Activated CD4-positive, alpha-beta T cell treated with anti-CD3 and anti-CD28 coated beads, Interleukin-2, amount 10 ng/mL, durations not matched to agents 7 days and 5 days (primary cell): ENCODE results near the gene CMC2. TPM values are rescaled to one million over a fixed set of nuclear protein-coding genes. Genes with fewer than 3 reads are reported as not detected.

Source experiments
- CTCF ChIA-PET: fragments of 350-600 bp; sonication (Branson Sonifier 250); formaldehyde crosslinking; loops from one replicate; lab custom pipeline; 2021; ENCODE audit warnings: antibody characterized with exemption; lab: Charles Lee
- POLR2A ChIA-PET: fragments of 350-600 bp; sonication (Branson Sonifier 250); formaldehyde crosslinking; loops from one replicate; lab custom pipeline; 2021; ENCODE audit warnings: antibody characterized with exemption; lab: Charles Lee
- DNase-seq: peaks from one replicate; pipeline ENCODE4 v3.0.0-alpha.2; 2020
- H3K27ac Mint-ChIP-seq: one replicate; pipeline ENCODE4 v1.8.0; 2021; ENCODE audit warnings: mild to moderate bottlenecking, moderate library complexity, mixed read lengths
- H3K27me3 Mint-ChIP-seq: one replicate; pipeline ENCODE4 v1.8.0; 2021; ENCODE audit warnings: mixed read lengths
- H3K36me3 Mint-ChIP-seq: one replicate; pipeline ENCODE4 v1.8.0; 2021; ENCODE audit warnings: low read depth, mixed read lengths
- H3K4me1 Mint-ChIP-seq: one replicate; pipeline ENCODE4 v1.8.0; 2021; ENCODE audit warnings: mixed read lengths
- H3K4me3 Mint-ChIP-seq: one replicate; pipeline ENCODE4 v1.8.0; 2021; ENCODE audit warnings: mild to moderate bottlenecking, moderate library complexity, mixed read lengths
- H3K9me3 Mint-ChIP-seq: one replicate; pipeline ENCODE4 v1.8.0; 2021; ENCODE audit warnings: mixed read lengths
- total RNA-seq, 2 experiments: library from RNA; stranded (reverse); gene quantifications; one replicate each; pipeline ENCODE4 v1.2.3, GENCODE V29; 2021

CMC2 gene
- total RNA-seq, 2 experiments from 2014 or later = 90.3 to 99.7 TPM

- DNase-seq = no peak
- ChIA-PET POLR2A (no interaction called here), CTCF (interaction anchor here (0.6 to 8.8 kb wide), 5 partner anchors 11 to 21 kb away, joined by 3 to 70 read pairs (median 3); partner anchors contain the start of genes ATMIN, CENPN and CMC2)
- H3K27me3 Mint-ChIP-seq = no peaks in the 10 kb centered on the region
- no peak overlapping the region for H3K4me3 Mint-ChIP-seq
- H3K36me3 Mint-ChIP-seq = peaks cover 61% of the 10 kb centered on the region
- H3K4me1 Mint-ChIP-seq = no peaks in the 10 kb centered on the region
- H3K27ac Mint-ChIP-seq = no peak overlapping the region
- no peaks in the 10 kb centered on the region for H3K9me3 Mint-ChIP-seq
Observed at GRCh38 chr16:81018496-81018895, 11.8 kb upstream of the CMC2 start.

DNA sequence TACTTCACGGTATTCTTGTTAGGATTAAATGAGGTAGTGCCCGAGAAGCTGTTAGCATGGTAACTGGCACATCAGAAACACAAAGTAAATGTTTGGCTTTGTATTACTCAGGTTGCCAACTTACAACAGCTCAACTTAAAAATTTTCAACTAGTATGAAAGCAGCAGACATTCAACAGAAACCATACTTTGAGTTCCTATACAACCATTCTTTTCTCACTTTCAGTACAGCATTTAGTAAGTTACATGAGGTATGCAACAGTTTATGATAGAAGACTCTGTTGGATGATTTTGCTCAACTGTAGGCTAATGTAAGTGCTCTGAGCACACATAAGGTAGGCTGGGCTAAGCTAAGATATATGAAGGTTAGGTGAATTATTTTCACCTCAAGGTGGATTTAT lies 8.0 kb upstream of the CMC2 start:
- Mint-ChIP-seq H3K27ac (no peak overlapping the region), H3K36me3 (peaks cover 61% of the 10 kb centered on the region), H3K27me3 (no peaks in the 10 kb centered on the region), H3K9me3 (no peaks in the 10 kb centered on the region), H3K4me1 (peaks cover 10% of the 10 kb centered on the region), H3K4me3 (no peak overlapping the region)
- POLR2A ChIA-PET = no interaction called here
- DNase-seq = no peak
- CTCF ChIA-PET = interaction anchor here (1.7 to 2.2 kb wide), 2 partner anchors 10 to 21 kb away, joined by 6 to 7 read pairs; partner anchors contain the start of gene ATMIN

- CTCF ChIA-PET = no interaction called here
- no peak overlapping the region for H3K27ac Mint-ChIP-seq
- no peak for DNase-seq
- POLR2A ChIA-PET = no interaction called here
- no peaks in the 10 kb centered on the region for H3K9me3 Mint-ChIP-seq
- no peaks in the 10 kb centered on the region for H3K27me3 Mint-ChIP-seq
- H3K4me3 Mint-ChIP-seq = no peak overlapping the region
- peaks cover 26% of the 10 kb centered on the region for H3K4me1 Mint-ChIP-seq
- H3K36me3 Mint-ChIP-seq = peaks cover 56% of the 10 kb centered on the region
Observed at GRCh38 chr16:81012974-81013373, 6.3 kb upstream of the CMC2 start.

- POLR2A ChIA-PET = no interaction called here
- H3K27ac Mint-ChIP-seq = peak overlapping the region; percentile 100
Observed at GRCh38 chr16:81008505-81008789, 1.8 kb upstream of the CMC2 start.

DNA sequence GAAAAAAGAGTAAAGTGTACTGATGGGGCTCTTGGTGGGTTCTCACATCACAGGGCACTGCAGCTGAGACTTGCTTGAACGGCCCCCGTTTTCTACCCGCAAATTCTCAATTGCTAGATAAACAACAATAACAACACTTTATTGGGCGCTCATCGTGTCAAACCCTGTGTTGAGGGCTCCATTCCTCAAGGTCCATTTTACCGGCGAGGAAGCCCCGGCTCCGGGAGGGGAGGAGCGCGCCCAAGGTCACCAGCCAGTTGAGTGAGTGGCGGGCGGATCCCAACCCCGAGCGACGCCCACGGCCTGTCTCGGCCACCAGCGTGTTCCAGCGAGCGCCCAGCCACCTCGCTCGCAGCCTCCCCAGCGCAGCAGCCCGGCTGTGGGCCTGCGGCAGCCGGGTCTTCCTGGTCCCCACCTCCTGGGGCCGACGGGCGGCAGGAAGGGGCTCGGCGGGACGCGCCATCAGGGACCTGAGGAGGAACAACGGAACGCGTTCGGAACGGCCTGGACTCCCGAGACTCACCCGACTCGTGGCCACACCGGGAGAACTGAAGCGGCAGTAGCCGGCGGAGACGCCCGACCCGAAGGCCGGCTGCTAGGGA lies 373 bp downstream of the CMC2 start:
- Mint-ChIP-seq H3K27ac (peak overlapping the region; percentile 100), H3K9me3 (no peaks in the 10 kb centered on the region), H3K4me1 (peaks cover 65% of the 10 kb centered on the region), H3K4me3 (peak overlapping the region; percentile 89), H3K36me3 (peaks cover 25% of the 10 kb centered on the region), H3K27me3 (no peaks in the 10 kb centered on the region)
- ChIA-PET CTCF (interaction anchor here (0.7 to 1.4 kb wide), 4 partner anchors 12 to 241 kb away, joined by 3 to 11 read pairs (median 3); partner anchors contain the start of gene ATMIN), POLR2A (interaction anchor here (1.0 kb wide), 1 partner anchor 71 kb away, joined by 3 read pairs; the partner anchor contains the start of gene C16orf46)
- DNase-seq = peak; percentile 77

More at GRCh38 chr16:81008505-81008789, 1.8 kb upstream of the CMC2 start:
- peak overlapping the region; percentile 89 for H3K4me3 Mint-ChIP-seq
- H3K9me3 Mint-ChIP-seq = no peaks in the 10 kb centered on the region
- CTCF ChIA-PET = no interaction called here
- peaks cover 54% of the 10 kb centered on the region for H3K4me1 Mint-ChIP-seq
- no peak for DNase-seq
- H3K27me3 Mint-ChIP-seq = no peaks in the 10 kb centered on the region
- H3K36me3 Mint-ChIP-seq = peaks cover 29% of the 10 kb centered on the region

DNA sequence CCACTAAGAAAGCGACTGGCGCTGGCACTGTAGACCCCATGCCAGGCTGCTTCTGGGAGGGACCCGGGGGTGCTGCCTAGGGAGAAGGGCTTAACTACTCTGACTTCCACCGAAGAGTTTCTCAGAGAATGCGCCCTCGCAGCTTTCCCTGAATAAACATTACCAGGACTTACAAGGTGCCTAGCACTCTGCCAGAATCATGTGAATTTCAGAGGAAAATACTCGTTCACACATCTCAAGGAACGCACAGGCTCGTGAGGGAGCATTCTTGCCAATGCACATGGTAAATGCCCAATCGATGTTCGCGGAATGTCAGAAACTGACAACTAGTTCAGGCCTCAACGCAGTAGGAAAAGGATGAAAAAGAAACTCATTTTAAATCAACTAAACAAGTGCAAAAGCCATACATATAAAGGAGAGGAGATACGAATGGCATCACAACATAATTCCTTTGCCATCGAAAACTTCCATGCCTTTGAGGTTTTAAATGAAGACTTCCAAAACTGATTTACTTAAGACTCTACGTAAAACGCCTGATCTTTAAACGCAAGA lies 999 bp downstream of the CMC2 start:
- Mint-ChIP-seq H3K4me3 (peak overlapping the region; percentile 89), H3K36me3 (peaks cover 20% of the 10 kb centered on the region), H3K4me1 (peaks cover 62% of the 10 kb centered on the region), H3K27ac (peak overlapping the region; percentile 100), H3K9me3 (no peaks in the 10 kb centered on the region), H3K27me3 (no peaks in the 10 kb centered on the region)
- ChIA-PET POLR2A (no interaction called here), CTCF (interaction anchor here (0.5 to 1.1 kb wide), 3 partner anchors 17 to 54 kb away, joined by 3 to 4 read pairs (median 3); no protein-coding TSS in a partner anchor)
- no peak for DNase-seq

DNA sequence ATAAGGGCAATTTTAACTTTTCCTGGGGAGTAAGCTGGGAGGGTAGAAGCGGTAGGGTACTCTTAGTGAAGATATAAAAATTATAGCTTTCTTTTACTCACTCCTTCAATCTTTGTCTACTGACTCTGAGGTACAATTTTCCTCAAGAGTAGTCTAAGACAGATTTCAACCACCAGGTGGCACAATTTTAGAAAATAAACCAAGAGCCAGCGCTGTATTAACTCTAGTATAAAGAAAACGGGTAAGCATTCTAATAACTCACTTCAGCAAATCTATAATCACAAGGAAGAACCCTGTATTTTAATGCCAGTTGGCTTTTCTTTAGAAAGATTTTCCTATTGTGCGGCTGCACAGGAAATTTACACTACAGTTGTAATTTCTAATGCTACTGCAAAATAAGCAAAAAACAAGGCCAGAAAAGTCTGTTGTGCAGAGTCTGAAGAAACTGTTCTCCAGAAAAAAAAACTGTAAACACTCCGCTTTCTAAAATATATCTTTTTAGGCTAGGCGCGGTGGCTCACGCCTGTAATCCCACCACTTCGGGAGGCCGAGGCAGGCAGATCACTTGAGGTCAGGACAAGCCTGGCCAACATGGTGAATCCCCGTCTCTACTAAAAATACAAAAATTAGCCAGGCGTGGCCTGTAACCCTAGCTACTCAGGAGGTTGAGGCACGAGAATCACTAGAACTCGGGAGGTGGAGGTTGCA lies 1.9 kb downstream of the CMC2 start:
- H3K4me1 Mint-ChIP-seq = peaks cover 64% of the 10 kb centered on the region
- no peaks in the 10 kb centered on the region for H3K9me3 Mint-ChIP-seq
- POLR2A ChIA-PET = no interaction called here

GRCh38 chr16:81003610-81004460 lies 2.9 kb downstream of the CMC2 start:
- peak overlapping the region; percentile 89 for H3K4me3 Mint-ChIP-seq
- H3K9me3 Mint-ChIP-seq = no peaks in the 10 kb centered on the region
- DNase-seq = no peak
- peaks cover 27% of the 10 kb centered on the region for H3K36me3 Mint-ChIP-seq
- H3K27ac Mint-ChIP-seq = peak overlapping the region; percentile 96
- H3K27me3 Mint-ChIP-seq = no peaks in the 10 kb centered on the region
- ChIA-PET POLR2A (no interaction called here), CTCF (interaction anchor here (0.8 to 2.3 kb wide), 8 partner anchors 11 to 423 kb away, joined by 3 to 11 read pairs (median 4); partner anchors contain the start of genes ATMIN and C16orf46)
- peaks cover 66% of the 10 kb centered on the region for H3K4me1 Mint-ChIP-seq

More for the DNA sequence above, 1.9 kb downstream of the CMC2 start:
- CTCF ChIA-PET = interaction anchor here (0.9 to 2.3 kb wide), 7 partner anchors 14 to 424 kb away, joined by 3 to 11 read pairs (median 4); partner anchors contain the start of genes ATMIN and C16orf46
- no peaks in the 10 kb centered on the region for H3K27me3 Mint-ChIP-seq
- DNase-seq = peak; percentile 73
- H3K4me3 Mint-ChIP-seq = peak overlapping the region; percentile 89
- peak overlapping the region; percentile 96 for H3K27ac Mint-ChIP-seq
- H3K36me3 Mint-ChIP-seq = peaks cover 23% of the 10 kb centered on the region

- Mint-ChIP-seq H3K27ac (peak overlapping the region; percentile 96), H3K4me1 (peaks cover 66% of the 10 kb centered on the region), H3K27me3 (no peaks in the 10 kb centered on the region), H3K36me3 (peaks cover 25% of the 10 kb centered on the region), H3K4me3 (peak overlapping the region; percentile 89), H3K9me3 (no peaks in the 10 kb centered on the region)
- ChIA-PET CTCF (interaction anchor here (0.6 to 2.3 kb wide), 5 partner anchors 10 to 1997 kb away, joined by 3 to 11 read pairs (median 4); partner anchors contain the start of gene ATMIN), POLR2A (no interaction called here)
- DNase-seq = no peak
Observed at GRCh38 chr16:81003064-81003463, 3.6 kb downstream of the CMC2 start.

DNA sequence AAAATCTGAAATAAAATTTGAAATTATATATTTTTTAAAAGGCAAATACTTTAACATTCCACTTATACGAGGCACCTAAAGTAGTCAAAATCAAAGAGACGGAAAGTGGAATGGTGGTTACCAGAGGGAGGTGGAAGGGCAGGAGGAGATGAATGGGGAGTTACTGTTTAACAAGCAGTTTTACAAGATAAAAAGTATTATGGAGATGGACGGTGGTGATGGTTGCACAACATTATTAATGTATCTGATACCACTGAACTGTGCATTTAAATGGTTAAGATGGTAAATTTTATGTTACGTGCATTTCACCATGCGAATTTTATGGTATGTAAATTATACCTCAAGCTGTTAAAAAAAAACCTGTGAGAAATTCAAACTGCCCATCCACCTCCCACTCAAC lies 5.4 kb downstream of the CMC2 start:
- peaks cover 69% of the 10 kb centered on the region for H3K4me1 Mint-ChIP-seq
- H3K36me3 Mint-ChIP-seq = peaks cover 23% of the 10 kb centered on the region
- no peak for DNase-seq
- no peak overlapping the region for H3K4me3 Mint-ChIP-seq
- no peak overlapping the region for H3K27ac Mint-ChIP-seq
- no peaks in the 10 kb centered on the region for H3K9me3 Mint-ChIP-seq
- H3K27me3 Mint-ChIP-seq = no peaks in the 10 kb centered on the region
- ChIA-PET CTCF (interaction anchor here (1.7 kb wide), 1 partner anchor 17 kb away, joined by 3 read pairs; no protein-coding TSS in a partner anchor), POLR2A (no interaction called here)

GRCh38 chr16:81000873-81001272 lies 5.8 kb downstream of the CMC2 start:
- Mint-ChIP-seq H3K27ac (no peak overlapping the region), H3K27me3 (no peaks in the 10 kb centered on the region), H3K9me3 (no peaks in the 10 kb centered on the region), H3K36me3 (peaks cover 20% of the 10 kb centered on the region), H3K4me3 (no peak overlapping the region), H3K4me1 (peaks cover 70% of the 10 kb centered on the region)
- POLR2A ChIA-PET = no interaction called here
- CTCF ChIA-PET = interaction anchor here (1.7 kb wide), 1 partner anchor 17 kb away, joined by 3 read pairs; no protein-coding TSS in a partner anchor
- no peak for DNase-seq
